Urinary bladder (tissue), 4 donors: ENCODE measurements around the gene CACNB2. TPM values are rescaled to one million over a fixed set of nuclear protein-coding genes. Genes with fewer than 3 reads are reported as not detected.

Experiments used
- DNase-seq: peaks from one replicate; pipeline ENCODE4 v3.0.0-alpha.2; 2015; ENCODE audit errors: extremely low spot score
- H3K27ac ChIP-seq: one replicate; pipeline ENCODE4 v1.5.1; 2013; ENCODE audit warnings: low read depth, mild to moderate bottlenecking, moderate library complexity
- H3K36me3 ChIP-seq: one replicate; pipeline ENCODE4 v1.6.1; 2013; ENCODE audit warnings: mild to moderate bottlenecking, moderate library complexity; ENCODE audit not compliant: insufficient read depth
- H3K4me1 ChIP-seq: one replicate; pipeline ENCODE4 v1.6.1; 2013; ENCODE audit warnings: mild to moderate bottlenecking, moderate library complexity; ENCODE audit not compliant: insufficient read depth
- H3K4me3 ChIP-seq: one replicate; pipeline ENCODE4 v1.5.1; 2013; ENCODE audit warnings: low read depth, low read length
- WGBS: extraction: QIAGEN DNeasy Blood & Tissue Kit; methylation state at CpG from one replicate; pipeline ENCODE4 v1.1.7; 2013; 5-methylcytosine and 5-hydroxymethylcytosine counted together
- polyA plus RNA-seq: library from polyadenylated mRNA; stranded (reverse); fragments of 200-250 nt; gene quantifications from one replicate; pipeline ENCODE4 v1.2.3, GENCODE V29; 2013
- total RNA-seq: library from RNA; depleted of rRNA; stranded (reverse); fragments of >200 nt; gene quantifications from one replicate; pipeline ENCODE4 v1.2.3, GENCODE V29; 2014
- donor health status: healthy with polysubstance abuse.
- donor health status: healthy.

Gene CACNB2
- 40.4 TPM for total RNA-seq
- 16.7 TPM for polyA plus RNA-seq

- Histone ChIP-seq H3K27ac (no peak within 1 kb of the TSS), H3K4me1 (no peaks in the 10 kb centered on the region), H3K36me3 (no peaks in the 10 kb centered on the region), H3K4me3 (peak within 1 kb of the TSS; percentile 69)
- no peak for DNase-seq
- under 1% methylated on average over 100 of the region's 100 CpGs for WGBS
Observed at GRCh38 chr10:18140149-18140956, at the start of gene CACNB2. TSS of gene CACNB2 (plus strand) at chr10:18140424.

GRCh38 chr10:18094332-18094731, 45.9 kb upstream of the CACNB2 start:
- Histone ChIP-seq H3K36me3 (no peaks in the 10 kb centered on the region), H3K27ac (no peak overlapping the region), H3K4me1 (no peaks in the 10 kb centered on the region), H3K4me3 (no peak overlapping the region)
- DNase-seq: no peak
- 82% methylated on average over 4 of the region's 4 CpGs for WGBS

GRCh38 chr10:18094793-18095192, 45.4 kb upstream of the CACNB2 start:
- no peak overlapping the region for H3K27ac ChIP-seq
- H3K4me1 ChIP-seq: no peaks in the 10 kb centered on the region
- H3K4me3 ChIP-seq: no peak overlapping the region
- WGBS: 98% methylated on average over 2 of the region's 2 CpGs
- no peaks in the 10 kb centered on the region for H3K36me3 ChIP-seq
- DNase-seq: no peak

GRCh38 chr10:18097524-18097923, 42.7 kb upstream of the CACNB2 start:
- H3K36me3 ChIP-seq: no peaks in the 10 kb centered on the region
- 79% methylated on average over 2 of the region's 2 CpGs for WGBS

GRCh38 chr10:18098201-18098600, 42.0 kb upstream of the CACNB2 start:
- 87% methylated on average over 3 of the region's 3 CpGs for WGBS
- no peak for DNase-seq
- no peak overlapping the region for H3K4me3 ChIP-seq
- H3K36me3 ChIP-seq: no peaks in the 10 kb centered on the region
- no peaks in the 10 kb centered on the region for H3K4me1 ChIP-seq
- no peak overlapping the region for H3K27ac ChIP-seq

More at GRCh38 chr10:18097524-18097923, 42.7 kb upstream of the CACNB2 start:
- H3K27ac ChIP-seq: no peak overlapping the region
- no peak for DNase-seq
- no peak overlapping the region for H3K4me3 ChIP-seq
- H3K4me1 ChIP-seq: no peaks in the 10 kb centered on the region

GRCh38 chr10:18099415-18099814, 40.8 kb upstream of the CACNB2 start:
- Histone ChIP-seq H3K4me3 (no peak overlapping the region), H3K36me3 (no peaks in the 10 kb centered on the region), H3K27ac (no peak overlapping the region), H3K4me1 (no peaks in the 10 kb centered on the region)
- 60% methylated on average over 3 of the region's 3 CpGs for WGBS
- DNase-seq: no peak

- DNase-seq: no peak
- WGBS: 77% methylated on average over 1 of the region's 1 CpG
- H3K27ac ChIP-seq: no peak overlapping the region
- H3K36me3 ChIP-seq: no peaks in the 10 kb centered on the region
- H3K4me3 ChIP-seq: no peak overlapping the region
- no peaks in the 10 kb centered on the region for H3K4me1 ChIP-seq
Observed at GRCh38 chr10:18100669-18101068, 39.6 kb upstream of the CACNB2 start.

- Histone ChIP-seq H3K4me1 (no peaks in the 10 kb centered on the region), H3K4me3 (no peak overlapping the region), H3K27ac (no peak overlapping the region), H3K36me3 (no peaks in the 10 kb centered on the region)
- DNase-seq: no peak
- WGBS: 99% methylated on average over 1 of the region's 1 CpG
Observed at GRCh38 chr10:18102404-18102803, 37.8 kb upstream of the CACNB2 start.

GRCh38 chr10:18104223-18104872, 35.9 kb upstream of the CACNB2 start:
- Histone ChIP-seq H3K4me1 (no peaks in the 10 kb centered on the region), H3K27ac (no peak overlapping the region), H3K36me3 (no peaks in the 10 kb centered on the region), H3K4me3 (no peak overlapping the region)
- 74% methylated on average over 10 of the region's 10 CpGs for WGBS
- DNase-seq: no peak

- no peak for DNase-seq
- 89% methylated on average over 6 of the region's 6 CpGs for WGBS
- Histone ChIP-seq H3K27ac (no peak overlapping the region), H3K36me3 (no peaks in the 10 kb centered on the region), H3K4me1 (no peaks in the 10 kb centered on the region), H3K4me3 (no peak overlapping the region)
Observed at GRCh38 chr10:18109341-18109870, 30.8 kb upstream of the CACNB2 start.

GRCh38 chr10:18113881-18114280, 26.3 kb upstream of the CACNB2 start:
- H3K4me1 ChIP-seq: no peaks in the 10 kb centered on the region
- H3K4me3 ChIP-seq: no peak overlapping the region
- DNase-seq: no peak
- H3K36me3 ChIP-seq: no peaks in the 10 kb centered on the region
- H3K27ac ChIP-seq: no peak overlapping the region
- 83% methylated on average over 1 of the region's 1 CpG for WGBS

- Histone ChIP-seq H3K4me1 (no peaks in the 10 kb centered on the region), H3K4me3 (no peak overlapping the region), H3K27ac (no peak overlapping the region), H3K36me3 (no peaks in the 10 kb centered on the region)
- WGBS: 78% methylated on average over 2 of the region's 2 CpGs
- DNase-seq: no peak
Observed at GRCh38 chr10:18117276-18117675, 22.9 kb upstream of the CACNB2 start.

- H3K4me1 ChIP-seq: no peaks in the 10 kb centered on the region
- no peak overlapping the region for H3K4me3 ChIP-seq
- no peak overlapping the region for H3K27ac ChIP-seq
- WGBS: 84% methylated on average over 3 of the region's 3 CpGs
- no peak for DNase-seq
- no peaks in the 10 kb centered on the region for H3K36me3 ChIP-seq
Observed at GRCh38 chr10:18122753-18123152, 17.5 kb upstream of the CACNB2 start.

GRCh38 chr10:18133046-18133445, 7.2 kb upstream of the CACNB2 start:
- Histone ChIP-seq H3K36me3 (no peaks in the 10 kb centered on the region), H3K4me3 (no peak overlapping the region), H3K4me1 (no peaks in the 10 kb centered on the region), H3K27ac (no peak overlapping the region)
- DNase-seq: no peak
- 84% methylated on average over 3 of the region's 3 CpGs for WGBS
